Measurements from ENCODE around the gene MAML3.

Gene MAML3

GRCh38 chr4:140122891-140123290, 31.1 kb downstream of the MAML3 start:
- DNase-seq, result no peak

GRCh38 chr4:140121646-140122045, 32.3 kb downstream of the MAML3 start:
- DNase-seq, result no peak

GRCh38 chr4:140118931-140119640, 34.9 kb downstream of the MAML3 start:
- DNase-seq, result no peak

- DNase-seq, result no peak
Measured at GRCh38 chr4:140117947-140118346, 36.0 kb downstream of the MAML3 start.

- DNase-seq, result peak; percentile 70 to 71
Measured at GRCh38 chr4:140116442-140117104, 37.4 kb downstream of the MAML3 start.

- DNase-seq, result no peak
Measured at GRCh38 chr4:140115140-140115539, 38.8 kb downstream of the MAML3 start.

- DNase-seq, result no peak
Measured at GRCh38 chr4:140113653-140114052, 40.3 kb downstream of the MAML3 start.

GRCh38 chr4:140112576-140112975, 41.4 kb downstream of the MAML3 start:
- no peak for DNase-seq

- no peak for DNase-seq
Measured at GRCh38 chr4:140111256-140111655, 42.7 kb downstream of the MAML3 start.

- DNase-seq, result no peak
Measured at GRCh38 chr4:140110542-140111215, 43.3 kb downstream of the MAML3 start.

- DNase-seq, result no peak
Measured at GRCh38 chr4:140109737-140110136, 44.2 kb downstream of the MAML3 start.

- peak; percentile 19 to 35 for DNase-seq
Measured at GRCh38 chr4:140109292-140109691, 44.7 kb downstream of the MAML3 start.

- peak in 1 of 2 experiments; percentile 7 for DNase-seq
Measured at GRCh38 chr4:140108713-140109230, 45.2 kb downstream of the MAML3 start.

- DNase-seq, result no peak
Measured at GRCh38 chr4:140108243-140108642, 45.7 kb downstream of the MAML3 start.

- no peak for DNase-seq
Measured at GRCh38 chr4:140106289-140106844, 47.6 kb downstream of the MAML3 start.

GRCh38 chr4:140105436-140105835, 48.5 kb downstream of the MAML3 start:
- DNase-seq, result no peak

GRCh38 chr4:140103676-140104075, 50.3 kb downstream of the MAML3 start:
- peak; percentile 40 to 60 for DNase-seq

GRCh38 chr4:140102421-140102820, 51.6 kb downstream of the MAML3 start:
- peak; percentile 23 to 43 for DNase-seq

- DNase-seq, result no peak
Measured at GRCh38 chr4:140100771-140101170, 53.2 kb downstream of the MAML3 start.

- DNase-seq, result peak; percentile 95 to 97
Measured at GRCh38 chr4:140099983-140100382, 54.0 kb downstream of the MAML3 start.

GRCh38 chr4:140098455-140099160, 55.4 kb downstream of the MAML3 start:
- DNase-seq, result peak; percentile 28 to 33

GRCh38 chr4:140097572-140097971, 56.4 kb downstream of the MAML3 start:
- no peak for DNase-seq

- peak in 1 of 2 experiments; percentile 14 for DNase-seq
Measured at GRCh38 chr4:140096921-140097320, 57.1 kb downstream of the MAML3 start.
